ENCODE results near the gene TRIO. TPM values are rescaled to one million over a fixed set of nuclear protein-coding genes. Genes with fewer than 3 reads are reported as not detected.

Gene TRIO
- total and polyA plus RNA-seq, 2 donors (not counting 3 experiments of a cell fraction or from before 2014, with no cell fraction given): 82.9 to 248 TPM

DNA sequence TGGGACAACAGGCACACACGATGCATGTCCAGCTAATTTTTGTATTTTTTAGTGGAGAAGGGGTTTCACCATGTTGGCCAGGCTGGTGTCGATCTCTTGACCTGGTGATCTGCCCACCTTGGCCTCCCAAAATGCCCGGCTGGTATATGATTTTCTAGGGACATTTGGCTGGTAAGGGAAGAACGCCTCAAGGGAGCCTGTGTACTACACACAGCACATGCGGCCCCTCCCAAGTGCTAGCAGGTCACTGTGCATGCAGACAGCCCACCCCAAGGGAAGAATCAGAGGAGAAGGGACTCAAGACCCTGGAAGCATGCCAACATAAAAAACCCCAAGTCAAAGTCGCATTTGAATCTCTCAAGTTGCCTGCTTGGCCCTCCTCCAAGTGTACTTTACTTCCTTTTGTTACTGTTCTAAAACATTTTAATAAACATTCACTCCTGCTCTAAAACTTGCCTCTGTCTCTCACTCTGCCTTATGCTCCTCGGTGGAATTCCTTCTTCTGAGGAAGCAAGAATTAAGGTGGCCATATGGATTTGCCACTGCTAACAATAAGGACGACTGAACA, 414.1 kb downstream of the TRIO start:
- Histone ChIP-seq H3K9me3 (replicated peaks; ENCODE audit: control insufficient read depth, insufficient read depth, low read length) (no peaks in the 10 kb centered on the region), H3K27ac (ENCODE audit: insufficient read depth, low read depth, low read length) (no peak overlapping the region), H2AFZ (ENCODE audit: low read depth, low read length) (no peak overlapping the region), H3K9me1 (replicated peaks; ENCODE audit: control insufficient read depth, extremely low read depth, insufficient read depth, low read length) (no peaks in the 10 kb centered on the region), H3K27me3 (ENCODE audit: control insufficient read depth in 2 of 2, insufficient read depth in 2 of 2, low read length in 2 of 2) (peaks cover 0 to under 1% of the 10 kb centered on the region in 2 experiments), H3K36me3 (ENCODE audit: control insufficient read depth in 2 of 2, extremely low read depth in 1 of 2, insufficient read depth in 2 of 2, low read length in 2 of 2) (no peaks in the 10 kb centered on the region), H3K9ac (replicated peaks; ENCODE audit: extremely low read depth, insufficient read depth, low read length) (no peak overlapping the region), H3K4me3 (replicated peaks in 1 of 3; ENCODE audit: insufficient read depth in 1 of 3, low read depth in 1 of 3, low read length in 3 of 3) (no peak overlapping the region), H4K20me1 (replicated peaks; ENCODE audit: control insufficient read depth, extremely low read depth, insufficient read depth, low read length) (no peaks in the 10 kb centered on the region), H3K4me2 (ENCODE audit: insufficient read depth, low read length) (no peak overlapping the region), H3K79me2 (ENCODE audit: control insufficient read depth, insufficient read depth, low read length) (no peaks in the 10 kb centered on the region), H3K4me1 (ENCODE audit: control insufficient read depth, extremely low read depth, insufficient read depth, low read length) (no peaks in the 10 kb centered on the region)
- TF ChIP-seq FOS (IDR thresholded peaks at IDR 0.05; ENCODE audit: borderline replicate concordance, insufficient read depth, low read length) (no peak), MYC (IDR thresholded peaks at IDR 0.05; ENCODE audit: low read depth, low read length) (no peak), MAX (IDR thresholded peaks at IDR 0.05; ENCODE audit: insufficient read depth, insufficient read length) (no peak), EZH2 (IDR thresholded peaks at IDR 0.05; ENCODE audit: borderline replicate concordance, low read depth, low read length, severe bottlenecking) (no peak), GATA2 (IDR thresholded peaks at IDR 0.05; ENCODE audit: insufficient read depth, insufficient read length, low read depth, low read length) (no peak), POLR2AphosphoS5 (IDR thresholded peaks at IDR 0.05; ENCODE audit: insufficient read depth, low read depth, low read length) (no peak), POLR2A (IDR thresholded peaks at IDR 0.05; ENCODE audit: low read depth, low read length) (no peak), JUN (IDR thresholded peaks at IDR 0.05; ENCODE audit: borderline replicate concordance, insufficient read depth, insufficient read length, low read depth) (no peak)
- TF ChIP-seq, protein P1, sequence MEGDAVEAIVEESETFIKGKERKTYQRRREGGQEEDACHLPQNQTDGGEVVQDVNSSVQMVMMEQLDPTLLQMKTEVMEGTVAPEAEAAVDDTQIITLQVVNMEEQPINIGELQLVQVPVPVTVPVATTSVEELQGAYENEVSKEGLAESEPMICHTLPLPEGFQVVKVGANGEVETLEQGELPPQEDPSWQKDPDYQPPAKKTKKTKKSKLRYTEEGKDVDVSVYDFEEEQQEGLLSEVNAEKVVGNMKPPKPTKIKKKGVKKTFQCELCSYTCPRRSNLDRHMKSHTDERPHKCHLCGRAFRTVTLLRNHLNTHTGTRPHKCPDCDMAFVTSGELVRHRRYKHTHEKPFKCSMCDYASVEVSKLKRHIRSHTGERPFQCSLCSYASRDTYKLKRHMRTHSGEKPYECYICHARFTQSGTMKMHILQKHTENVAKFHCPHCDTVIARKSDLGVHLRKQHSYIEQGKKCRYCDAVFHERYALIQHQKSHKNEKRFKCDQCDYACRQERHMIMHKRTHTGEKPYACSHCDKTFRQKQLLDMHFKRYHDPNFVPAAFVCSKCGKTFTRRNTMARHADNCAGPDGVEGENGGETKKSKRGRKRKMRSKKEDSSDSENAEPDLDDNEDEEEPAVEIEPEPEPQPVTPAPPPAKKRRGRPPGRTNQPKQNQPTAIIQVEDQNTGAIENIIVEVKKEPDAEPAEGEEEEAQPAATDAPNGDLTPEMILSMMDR (IDR thresholded peaks at IDR 0.05; ENCODE audit: extremely low read depth in 1 of 2, insufficient read depth in 1 of 2, low read depth in 1 of 2, low read length in 2 of 2): no peak
- intact Hi-C loops (cut with micrococcal nuclease): no loop called here
- dilution Hi-C loops (cut with MboI; ENCODE audit: extremely low pct_ligation_motif_present, low sequenced_read_pairs): no loop called here
- no TSS peak for BruUV-seq (replicated peaks)
- no peak for FAIRE-seq
- DNase-seq (ENCODE audit: low read depth, low spot score): no peak
- CTCF ChIA-PET: interaction anchor here (1.3 kb wide), 1 partner anchor 19 kb away, joined by 3 read pairs; no protein-coding TSS in a partner anchor
- POLR2A ChIA-PET: no interaction called here
